DND-41 (cell line): ENCODE results near the gene PCID2.

Source experiments
- ATAC-seq: fragments of 200-7000 bp; cut with Tn5 transposase; 3 replicates; pipeline ENCODE4 v1.9.1; 2021; ENCODE audit warnings: low read depth; ENCODE audit not compliant: insufficient read depth
- DNase-seq: peaks from one replicate; pipeline ENCODE4 v3.0.0-alpha.2; 2020
- H2AFZ ChIP-seq: 2 replicates; pipeline ENCODE4 v1.6.0; 2012; ENCODE audit warnings: low read depth, low read length
- H3K27ac ChIP-seq: 2 replicates; pipeline ENCODE4 v1.5.1; 2012; ENCODE audit warnings: low read length, inconsistent platforms
- H3K27me3 ChIP-seq: fragments of 200-600 bp; sonication (generic); 2 replicates; pipeline ENCODE4 v1.6.0; 2012; ENCODE audit warnings: low read length, mild to moderate bottlenecking, inconsistent platforms; ENCODE audit not compliant: insufficient read depth, poor library complexity
- H3K36me3 ChIP-seq: 2 replicates; pipeline ENCODE4 v1.5.1; 2012; ENCODE audit warnings: low read length, inconsistent platforms; ENCODE audit not compliant: insufficient read depth
- H3K4me1 ChIP-seq: 2 replicates; pipeline ENCODE4 v1.5.1; 2012; ENCODE audit warnings: mild to moderate bottlenecking, low read length; ENCODE audit not compliant: insufficient read depth
- H3K4me2 ChIP-seq: 2 replicates; pipeline ENCODE4 v1.6.0; 2012; ENCODE audit warnings: mild to moderate bottlenecking, moderate library complexity, low read length, inconsistent platforms; ENCODE audit not compliant: insufficient read depth
- H3K4me3 ChIP-seq, 2 experiments: fragments of 200-600 bp in 1 of 2; shearing (Covaris generic) in 1 of 2; 2 replicates each; pipeline ENCODE4 v1.5.1; 2012 to 2016; ENCODE audit warnings: inconsistent platforms in 2 of 2, low read length in 2 of 2, mild to moderate bottlenecking in 2 of 2, low read depth in 1 of 2, moderate library complexity in 1 of 2
- H3K79me2 ChIP-seq: 2 replicates; pipeline ENCODE4 v1.6.0; 2012; ENCODE audit warnings: low read length, inconsistent platforms; ENCODE audit not compliant: insufficient read depth
- H3K9ac ChIP-seq: 2 replicates; pipeline ENCODE4 v1.6.0; 2012; ENCODE audit warnings: low read depth, mild to moderate bottlenecking, inconsistent platforms, low read length, moderate library complexity
- H3K9me3 ChIP-seq: 2 replicates; pipeline ENCODE4 v1.5.1; 2012; ENCODE audit warnings: low read length, moderate library complexity, mild to moderate bottlenecking, inconsistent platforms; ENCODE audit not compliant: insufficient read depth, severe bottlenecking
- H4K20me1 ChIP-seq: 2 replicates; pipeline ENCODE4 v1.6.0; 2012; ENCODE audit warnings: low read length; ENCODE audit not compliant: insufficient read depth
- CTCF ChIP-seq: IDR thresholded peaks from 2 replicates; pipeline ENCODE4 v1.5.1; 2012; ENCODE audit warnings: borderline replicate concordance, low read length, moderate library complexity, mild to moderate bottlenecking; ENCODE audit not compliant: poor library complexity, severe bottlenecking; ENCODE audit errors: extremely low read depth
- EZH2 ChIP-seq: IDR thresholded peaks from 3 replicates; pipeline ENCODE4 v1.6.1; 2012; ENCODE audit warnings: borderline replicate concordance, low read depth, mild to moderate bottlenecking, moderate library complexity, low read length, inconsistent platforms; ENCODE audit not compliant: severe bottlenecking

PCID2 gene

GRCh38 chr13:113202912-113203311 is 5.6 kb downstream of the PCID2 start:
- TF ChIP-seq CTCF, result no peak
- no peak for TF ChIP-seq EZH2
- Histone ChIP-seq H2AFZ (no peak overlapping the region), H3K27me3 (no peaks in the 10 kb centered on the region), H4K20me1 (peaks cover 63% of the 10 kb centered on the region), H3K79me2 (peaks cover 93% of the 10 kb centered on the region), H3K9ac (no peak overlapping the region), H3K36me3 (peaks cover 52% of the 10 kb centered on the region), H3K4me1 (peaks cover 45% of the 10 kb centered on the region), H3K27ac (no peak overlapping the region), H3K9me3 (no peaks in the 10 kb centered on the region), H3K4me2 (no peak overlapping the region), H3K4me3 (no peak overlapping the region)
- DNase-seq (no peak), ATAC-seq (no peak)

DNA sequence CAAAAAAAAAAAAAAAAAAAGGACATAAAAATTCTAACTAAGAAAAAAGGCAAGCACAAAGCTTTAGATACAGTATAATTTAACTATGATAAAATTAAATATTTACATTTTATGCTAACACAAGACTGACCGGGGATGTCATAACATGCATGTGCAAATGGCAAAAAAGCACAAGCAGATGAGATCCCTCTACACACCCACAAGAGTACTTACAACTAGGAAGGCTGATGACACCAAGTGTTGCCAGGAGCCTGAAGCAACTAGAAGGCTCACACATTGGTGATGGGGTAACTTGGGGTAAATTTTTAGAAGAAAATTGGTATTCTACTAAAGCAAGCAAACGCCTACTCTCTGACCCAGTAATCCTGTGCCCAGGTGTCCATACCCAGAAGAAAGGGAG is 6.7 kb downstream of the PCID2 start:
- Histone ChIP-seq H3K9ac (no peak overlapping the region), H2AFZ (no peak overlapping the region), H3K9me3 (no peaks in the 10 kb centered on the region), H3K4me1 (peaks cover 34% of the 10 kb centered on the region), H3K27ac (no peak overlapping the region), H3K79me2 (peaks cover 82% of the 10 kb centered on the region), H3K36me3 (peaks cover 59% of the 10 kb centered on the region), H3K27me3 (no peaks in the 10 kb centered on the region), H4K20me1 (peaks cover 62% of the 10 kb centered on the region), H3K4me2 (no peak overlapping the region), H3K4me3 (no peak overlapping the region)
- ATAC-seq, result no peak
- DNase-seq, result no peak
- TF ChIP-seq EZH2, result no peak
- TF ChIP-seq CTCF, result no peak

DNA sequence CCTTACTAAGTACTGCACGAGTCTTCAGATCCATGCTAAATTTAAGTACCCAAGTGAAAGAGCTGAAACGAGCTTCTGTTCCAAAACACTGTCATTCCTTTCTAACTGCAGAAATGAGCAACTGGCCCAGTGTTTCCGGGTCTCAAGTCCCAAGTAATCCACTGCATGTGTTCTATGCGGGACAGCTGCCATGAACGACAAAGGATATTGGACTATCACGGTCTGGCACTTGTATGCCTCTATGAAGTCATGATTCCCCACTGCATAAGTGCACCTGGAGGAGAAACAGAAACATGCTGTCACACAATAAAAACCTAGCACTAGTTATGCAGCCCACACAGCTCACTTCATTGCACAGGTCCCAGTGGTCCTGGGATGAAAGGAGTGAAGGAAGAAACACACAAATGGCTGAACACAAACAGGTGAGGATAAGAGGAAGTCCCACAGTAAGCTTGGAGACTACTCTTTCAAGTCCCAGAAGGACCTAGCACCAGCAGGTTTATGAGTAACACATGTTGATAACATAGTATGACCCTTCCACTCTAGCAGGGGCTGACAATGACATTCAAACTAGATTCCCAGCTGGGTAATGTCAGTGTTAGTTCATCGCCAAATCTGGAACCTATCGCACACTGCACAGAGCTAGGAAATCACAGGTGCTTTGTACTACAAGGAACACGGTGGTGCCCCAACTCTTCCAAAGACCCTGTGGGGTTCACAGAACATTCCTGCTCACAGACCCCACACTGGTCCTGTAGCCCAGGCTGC is 11.3 kb downstream of the PCID2 start:
- H3K27me3 ChIP-seq, result no peaks in the 10 kb centered on the region
- H3K4me2 ChIP-seq, result no peak overlapping the region
- TF ChIP-seq EZH2 (no peak), CTCF (no peak)
- H2AFZ ChIP-seq, result no peak overlapping the region
- peaks cover 21% of the 10 kb centered on the region; the same call in 1 of the 2 replicates for H4K20me1 ChIP-seq
- no peak overlapping the region for H3K9ac ChIP-seq
- ATAC-seq, result no peak
- no peaks in the 10 kb centered on the region for H3K9me3 ChIP-seq
- peaks cover 36% of the 10 kb centered on the region for H3K79me2 ChIP-seq
- DNase-seq, result no peak
- 0 out of 2 replicates have a peak, but pooled peaks cover 3% of the 10 kb centered on the region for H3K4me1 ChIP-seq
- peaks cover 80% of the 10 kb centered on the region for H3K36me3 ChIP-seq
- no peak overlapping the region for H3K4me3 ChIP-seq
- H3K27ac ChIP-seq, result no peak overlapping the region
